ENCODE results near the gene DUS2.

- no peak for TF ChIP-seq CTCF (IDR thresholded peaks at IDR 0.05 in 4 of 5, conservative IDR thresholded peaks at IDR 0.05 in 1 of 5)
- no peak for TF ChIP-seq POLR2A (IDR thresholded peaks at IDR 0.05)
Observed at GRCh38 chr16:68047987-68048386, 24.9 kb downstream of the DUS2 start.

Data from gastrocnemius medialis (tissue), 4 donors.